ENCODE measurements around the gene ASPN. TPM values are rescaled to one million over a fixed set of nuclear protein-coding genes. Genes with fewer than 3 reads are reported as not detected.

ASPN gene
- total and polyA plus RNA-seq, 2 experiments from 2014 or later: 0.82 TPM; not detected in 1

DNA sequence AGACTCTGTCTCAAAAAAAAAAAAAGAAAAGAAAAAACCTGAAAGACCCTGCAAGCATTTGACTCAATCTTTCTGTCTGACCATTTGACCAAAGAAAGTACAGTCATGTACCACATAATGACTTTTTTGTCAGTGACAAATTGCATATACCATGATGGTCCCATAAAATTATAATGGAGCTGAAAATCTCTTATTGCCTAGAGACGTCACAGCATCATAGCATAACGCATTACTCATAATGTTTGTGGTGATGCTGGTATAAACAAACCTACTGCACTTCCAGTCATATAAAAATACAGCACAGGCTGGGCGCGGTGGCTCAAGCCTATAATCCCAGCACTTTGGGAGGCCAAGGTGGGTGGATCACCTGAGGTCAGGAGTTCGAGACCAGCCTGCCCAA is 43.0 kb upstream of the ASPN start (continued):
- no peak for TF ChIP-seq ZNF462 (CRISPR knock-in tag; IDR thresholded peaks at IDR 0.05)
- TF ChIP-seq, protein P1, sequence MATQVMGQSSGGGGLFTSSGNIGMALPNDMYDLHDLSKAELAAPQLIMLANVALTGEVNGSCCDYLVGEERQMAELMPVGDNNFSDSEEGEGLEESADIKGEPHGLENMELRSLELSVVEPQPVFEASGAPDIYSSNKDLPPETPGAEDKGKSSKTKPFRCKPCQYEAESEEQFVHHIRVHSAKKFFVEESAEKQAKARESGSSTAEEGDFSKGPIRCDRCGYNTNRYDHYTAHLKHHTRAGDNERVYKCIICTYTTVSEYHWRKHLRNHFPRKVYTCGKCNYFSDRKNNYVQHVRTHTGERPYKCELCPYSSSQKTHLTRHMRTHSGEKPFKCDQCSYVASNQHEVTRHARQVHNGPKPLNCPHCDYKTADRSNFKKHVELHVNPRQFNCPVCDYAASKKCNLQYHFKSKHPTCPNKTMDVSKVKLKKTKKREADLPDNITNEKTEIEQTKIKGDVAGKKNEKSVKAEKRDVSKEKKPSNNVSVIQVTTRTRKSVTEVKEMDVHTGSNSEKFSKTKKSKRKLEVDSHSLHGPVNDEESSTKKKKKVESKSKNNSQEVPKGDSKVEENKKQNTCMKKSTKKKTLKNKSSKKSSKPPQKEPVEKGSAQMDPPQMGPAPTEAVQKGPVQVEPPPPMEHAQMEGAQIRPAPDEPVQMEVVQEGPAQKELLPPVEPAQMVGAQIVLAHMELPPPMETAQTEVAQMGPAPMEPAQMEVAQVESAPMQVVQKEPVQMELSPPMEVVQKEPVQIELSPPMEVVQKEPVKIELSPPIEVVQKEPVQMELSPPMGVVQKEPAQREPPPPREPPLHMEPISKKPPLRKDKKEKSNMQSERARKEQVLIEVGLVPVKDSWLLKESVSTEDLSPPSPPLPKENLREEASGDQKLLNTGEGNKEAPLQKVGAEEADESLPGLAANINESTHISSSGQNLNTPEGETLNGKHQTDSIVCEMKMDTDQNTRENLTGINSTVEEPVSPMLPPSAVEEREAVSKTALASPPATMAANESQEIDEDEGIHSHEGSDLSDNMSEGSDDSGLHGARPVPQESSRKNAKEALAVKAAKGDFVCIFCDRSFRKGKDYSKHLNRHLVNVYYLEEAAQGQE (IDR thresholded peaks at IDR 0.05; ENCODE audit: unreplicated experiment): no peak
- TF ChIP-seq CREB1 (CRISPR knock-in tag; IDR thresholded peaks at IDR 0.05; ENCODE audit: low read depth): no peak

GRCh38 chr9:92524881-92525280 is 42.6 kb upstream of the ASPN start:
- no peaks in the 10 kb centered on the region for H3K27me3 Mint-ChIP-seq (ENCODE audit: insufficient read depth, low read depth, poor library complexity)
- TF ChIP-seq ZNF331 (CRISPR knock-in tag; IDR thresholded peaks at IDR 0.05; ENCODE audit: low read depth): no peak
- TF ChIP-seq JUNB (IDR thresholded peaks at IDR 0.05; ENCODE audit: unreplicated experiment): no peak
- TF ChIP-seq EZH2 (IDR thresholded peaks at IDR 0.05; ENCODE audit: low read depth, unreplicated experiment): no peak
- no peak for TF ChIP-seq ZNF114 (CRISPR knock-in tag; IDR thresholded peaks at IDR 0.05)
- TF ChIP-seq STAT1 (IDR thresholded peaks at IDR 0.05; ENCODE audit: unreplicated experiment): no peak
- no peak for TF ChIP-seq CREB1 (CRISPR knock-in tag; IDR thresholded peaks at IDR 0.05; ENCODE audit: low read depth)

More at GRCh38 chr9:92524881-92525280, 42.6 kb upstream of the ASPN start:
- Mint-ChIP-seq H3K4me3 (no peak overlapping the region), H3K9me3 (no peaks in the 10 kb centered on the region), H3K27ac (no peak overlapping the region; the same call in 1 of the 2 replicates), H3K4me1 (no peaks in the 10 kb centered on the region), H3K36me3 (ENCODE audit: low read depth) (no peaks in the 10 kb centered on the region)
- no peaks in the 10 kb centered on the region for H3K4me1 ChIP-seq (ENCODE audit: insufficient read depth)
- no peaks in the 10 kb centered on the region for H3F3A ChIP-seq (replicated peaks; ENCODE audit: low read depth)
- H3K36me3 ChIP-seq (ENCODE audit: insufficient read depth): no peaks in the 10 kb centered on the region
- no peak overlapping the region for H3K27ac ChIP-seq (ENCODE audit: low read depth)
- ATAC-seq (no peak), DNase-seq (ENCODE audit: low spot score) (no peak)
- no peaks in the 10 kb centered on the region for H3K79me2 ChIP-seq (replicated peaks; ENCODE audit: insufficient read depth)
- no peak overlapping the region for H3K4me2 ChIP-seq
- no peaks in the 10 kb centered on the region for H3K27me3 ChIP-seq (ENCODE audit: insufficient read depth)
- no peaks in the 10 kb centered on the region for H4K20me1 ChIP-seq (replicated peaks; ENCODE audit: insufficient read depth)
- no peaks in the 10 kb centered on the region for H3K9me2 ChIP-seq (ENCODE audit: insufficient read depth)
- H2AFZ ChIP-seq: no peak overlapping the region
- H3K4me3 ChIP-seq: no peak overlapping the region

Measured in GM23338 (cell line).